OCI-LY1 (cell line): ENCODE data around the gene FBXO34.

Experiments used
- H2AFZ ChIP-seq: fragments of 200-600 bp; sonication (generic), shearing (Covaris generic); 2 replicates; pipeline ENCODE4 v1.6.0; 2014; ENCODE audit warnings: antibody characterized with exemption, mild to moderate bottlenecking, low read length
- H3F3A ChIP-seq: fragments of 200-600 bp; sonication (generic), shearing (Covaris generic); 2 replicates; pipeline ENCODE4 v1.6.0; 2014; ENCODE audit warnings: mild to moderate bottlenecking, antibody characterized with exemption, low read length, moderate library complexity; ENCODE audit not compliant: insufficient read depth
- H3K27ac ChIP-seq: fragments of 200-600 bp; sonication (generic); 2 replicates; pipeline ENCODE4 v1.5.1; 2014; ENCODE audit warnings: low read length, mixed run types, mild to moderate bottlenecking, low read depth; ENCODE audit not compliant: poor library complexity, severe bottlenecking
- H3K27me3 ChIP-seq: fragments of 200-600 bp; sonication (generic); 2 replicates; pipeline ENCODE4 v1.6.0; 2014; ENCODE audit warnings: antibody characterized with exemption, mild to moderate bottlenecking, low read length, moderate library complexity; ENCODE audit not compliant: insufficient read depth
- H3K36me3 ChIP-seq: fragments of 200-600 bp; sonication (generic); 2 replicates; pipeline ENCODE4 v1.6.1; 2014; ENCODE audit warnings: mild to moderate bottlenecking, antibody characterized with exemption, low read length, moderate library complexity, mixed read lengths; ENCODE audit not compliant: insufficient read depth
- H3K4me1 ChIP-seq: fragments of 200-600 bp; sonication (generic); 2 replicates; pipeline ENCODE4 v1.5.1; 2014; ENCODE audit warnings: mild to moderate bottlenecking, low read length, moderate library complexity; ENCODE audit not compliant: insufficient read depth, severe bottlenecking
- H3K4me2 ChIP-seq: fragments of 200-600 bp; sonication (generic), shearing (Covaris generic); 2 replicates; pipeline ENCODE4 v1.6.1; 2014; ENCODE audit warnings: low read length
- H3K4me3 ChIP-seq: fragments of 200-600 bp; sonication (generic); 2 replicates; pipeline ENCODE4 v1.5.1; 2014; ENCODE audit warnings: low read length, low read depth, mild to moderate bottlenecking, mixed read lengths; ENCODE audit not compliant: poor library complexity, severe bottlenecking
- H3K79me2 ChIP-seq: fragments of 200-600 bp; shearing (Covaris generic); 2 replicates; pipeline ENCODE4 v1.6.1; 2016; ENCODE audit warnings: mixed run types, low read length, mixed read lengths; ENCODE audit not compliant: insufficient read depth
- H3K9ac ChIP-seq: fragments of 200-600 bp; sonication (generic), shearing (Covaris generic); 2 replicates; pipeline ENCODE4 v1.6.1; 2014; ENCODE audit warnings: mild to moderate bottlenecking, low read length, mixed read lengths
- H3K9me2 ChIP-seq: fragments of 200-600 bp; sonication (generic), shearing (Covaris generic); 2 replicates; pipeline ENCODE4 v1.6.1; 2014; ENCODE audit warnings: low read depth, mild to moderate bottlenecking, low read length, mixed read lengths
- H3K9me3 ChIP-seq: fragments of 200-600 bp; shearing (Covaris generic); 2 replicates; pipeline ENCODE4 v1.6.1; 2014; ENCODE audit warnings: low read length, mixed read lengths
- H4K20me1 ChIP-seq: fragments of 200-600 bp; sonication (generic), shearing (Covaris generic); 2 replicates; pipeline ENCODE4 v1.6.0; 2016; ENCODE audit warnings: mild to moderate bottlenecking, low read length; ENCODE audit not compliant: insufficient read depth
- EZH2 ChIP-seq: fragments of 200-600 bp; sonication (generic), shearing (Covaris generic); IDR thresholded peaks from 2 replicates; pipeline ENCODE4 v1.8.0; 2017; ENCODE audit warnings: borderline replicate concordance, mixed run types, mild to moderate bottlenecking, antibody characterized with exemption, low read length, moderate library complexity, mixed read lengths
- TF ChIP-seq, protein P1 (sequence below): fragments of 200-600 bp; sonication (generic), shearing (Covaris generic); IDR thresholded peaks from 2 replicates; pipeline ENCODE4 v1.5.1; 2017; ENCODE audit warnings: mild to moderate bottlenecking, antibody characterized with exemption, low read length, moderate library complexity, mixed read lengths

The FBXO34 gene

DNA sequence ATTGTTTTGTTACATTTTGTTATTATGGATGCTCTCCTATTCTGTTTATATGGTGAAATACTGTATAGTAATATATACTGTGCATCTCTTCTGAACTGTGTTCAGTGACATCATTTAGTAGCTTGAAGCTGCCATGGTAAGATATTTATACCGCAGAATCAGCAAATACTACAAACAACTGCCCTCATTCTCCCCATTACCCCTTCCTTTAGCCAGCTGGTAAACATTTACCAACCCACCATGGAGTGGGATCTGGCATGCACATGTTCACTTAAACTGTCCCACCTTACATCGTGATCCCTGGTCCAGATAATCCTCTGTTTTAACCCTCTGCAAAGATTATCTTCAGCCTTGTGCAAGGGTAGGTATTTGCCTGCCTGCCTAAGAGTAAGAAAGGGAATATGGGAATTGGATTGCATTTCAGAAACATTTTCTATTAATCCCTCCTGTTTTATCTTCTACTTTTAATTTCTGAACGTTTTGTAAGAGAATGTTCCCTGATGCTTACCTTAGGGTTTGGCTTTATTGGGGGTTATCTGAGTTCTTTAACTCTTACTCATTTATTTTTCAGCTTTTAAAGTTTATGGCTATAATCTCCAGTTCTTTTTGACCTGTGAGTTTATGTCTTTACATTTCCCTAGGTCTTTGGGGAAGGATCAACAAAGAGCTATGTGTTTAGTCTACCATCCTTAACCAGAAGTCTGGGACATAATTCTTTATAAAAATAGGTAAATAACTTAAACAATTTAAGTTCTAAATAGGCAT lies 46.5 kb downstream of the FBXO34 start:
- no peaks in the 10 kb centered on the region for H3F3A ChIP-seq
- no peak for TF ChIP-seq EZH2
- TF ChIP-seq, protein P1, sequence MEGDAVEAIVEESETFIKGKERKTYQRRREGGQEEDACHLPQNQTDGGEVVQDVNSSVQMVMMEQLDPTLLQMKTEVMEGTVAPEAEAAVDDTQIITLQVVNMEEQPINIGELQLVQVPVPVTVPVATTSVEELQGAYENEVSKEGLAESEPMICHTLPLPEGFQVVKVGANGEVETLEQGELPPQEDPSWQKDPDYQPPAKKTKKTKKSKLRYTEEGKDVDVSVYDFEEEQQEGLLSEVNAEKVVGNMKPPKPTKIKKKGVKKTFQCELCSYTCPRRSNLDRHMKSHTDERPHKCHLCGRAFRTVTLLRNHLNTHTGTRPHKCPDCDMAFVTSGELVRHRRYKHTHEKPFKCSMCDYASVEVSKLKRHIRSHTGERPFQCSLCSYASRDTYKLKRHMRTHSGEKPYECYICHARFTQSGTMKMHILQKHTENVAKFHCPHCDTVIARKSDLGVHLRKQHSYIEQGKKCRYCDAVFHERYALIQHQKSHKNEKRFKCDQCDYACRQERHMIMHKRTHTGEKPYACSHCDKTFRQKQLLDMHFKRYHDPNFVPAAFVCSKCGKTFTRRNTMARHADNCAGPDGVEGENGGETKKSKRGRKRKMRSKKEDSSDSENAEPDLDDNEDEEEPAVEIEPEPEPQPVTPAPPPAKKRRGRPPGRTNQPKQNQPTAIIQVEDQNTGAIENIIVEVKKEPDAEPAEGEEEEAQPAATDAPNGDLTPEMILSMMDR, result no peak
- H3K9ac ChIP-seq, result no peak overlapping the region
- no peaks in the 10 kb centered on the region for H4K20me1 ChIP-seq
- H3K9me2 ChIP-seq, result no peaks in the 10 kb centered on the region
- H3K27me3 ChIP-seq, result no peaks in the 10 kb centered on the region
- no peak overlapping the region for H2AFZ ChIP-seq
- H3K27ac ChIP-seq, result no peak overlapping the region
- H3K4me2 ChIP-seq, result no peak overlapping the region
- no peaks in the 10 kb centered on the region for H3K4me1 ChIP-seq
- H3K36me3 ChIP-seq, result peaks cover 46% of the 10 kb centered on the region
- H3K4me3 ChIP-seq, result no peak overlapping the region
- H3K9me3 ChIP-seq, result peaks cover 16% of the 10 kb centered on the region
- H3K79me2 ChIP-seq, result no peaks in the 10 kb centered on the region

DNA sequence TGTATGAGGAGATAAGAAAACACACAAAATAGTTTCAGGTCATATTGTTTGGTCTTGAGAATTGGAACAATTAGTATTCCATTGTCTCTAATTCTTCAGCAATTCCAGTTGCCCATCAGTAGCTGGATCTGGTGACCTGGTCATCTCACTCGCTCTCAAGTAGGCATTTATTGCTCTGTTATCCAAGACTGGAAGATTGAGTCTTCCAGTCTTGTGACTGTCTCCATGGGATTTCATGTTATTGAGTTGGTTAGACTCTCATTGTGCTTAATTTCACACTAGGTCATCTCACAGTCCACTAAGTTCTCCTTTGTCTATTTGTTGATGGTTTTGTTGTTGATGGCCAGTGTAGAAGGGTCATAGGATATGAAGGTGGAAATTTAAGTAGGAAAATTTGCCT lies 47.5 kb downstream of the FBXO34 start:
- Histone ChIP-seq H3K9me2 (no peaks in the 10 kb centered on the region), H3K4me1 (no peaks in the 10 kb centered on the region), H3K4me3 (no peak overlapping the region), H3K79me2 (no peaks in the 10 kb centered on the region), H2AFZ (no peak overlapping the region), H3K4me2 (no peak overlapping the region), H4K20me1 (no peaks in the 10 kb centered on the region), H3F3A (no peaks in the 10 kb centered on the region), H3K36me3 (peaks cover 39% of the 10 kb centered on the region), H3K27me3 (no peaks in the 10 kb centered on the region), H3K9ac (no peak overlapping the region), H3K9me3 (peaks cover 10% of the 10 kb centered on the region), H3K27ac (no peak overlapping the region)
- TF ChIP-seq, protein P1, result no peak
- no peak for TF ChIP-seq EZH2

DNA sequence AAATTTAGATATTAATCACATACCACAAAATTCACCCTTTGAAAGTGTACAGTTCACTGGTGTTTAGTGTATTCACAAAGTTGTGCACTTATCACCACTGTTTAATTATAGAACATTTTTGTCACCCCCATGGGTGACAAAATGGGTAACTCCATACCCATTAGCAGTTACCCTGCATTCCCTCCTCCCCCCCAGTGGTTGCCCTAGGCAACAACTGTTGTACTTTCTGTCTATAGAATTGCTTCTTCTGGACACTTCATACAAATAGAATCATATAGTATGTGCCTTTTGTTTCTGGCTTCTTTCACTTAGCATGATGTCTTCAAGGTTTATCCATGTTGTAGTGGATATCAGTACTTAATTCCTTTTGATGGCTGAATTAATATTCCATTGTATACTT lies 52.7 kb downstream of the FBXO34 start:
- H3K4me1 ChIP-seq, result peaks cover 20% of the 10 kb centered on the region
- H4K20me1 ChIP-seq, result no peaks in the 10 kb centered on the region

More for the DNA sequence above, 52.7 kb downstream of the FBXO34 start:
- no peak overlapping the region for H3K9ac ChIP-seq
- peaks cover 10% of the 10 kb centered on the region; the same call in 1 of the 2 replicates for H3K79me2 ChIP-seq
- no peak for TF ChIP-seq EZH2
- TF ChIP-seq, protein P1, result no peak
- H3K9me3 ChIP-seq, result no peaks in the 10 kb centered on the region; the same call in 1 of the 2 replicates
- H3K27ac ChIP-seq, result no peak overlapping the region
- H3K27me3 ChIP-seq, result no peaks in the 10 kb centered on the region
- H3K9me2 ChIP-seq, result no peaks in the 10 kb centered on the region
- no peak overlapping the region for H2AFZ ChIP-seq
- H3K36me3 ChIP-seq, result peaks cover 15% of the 10 kb centered on the region
- no peak overlapping the region for H3K4me3 ChIP-seq
- peaks cover 3% of the 10 kb centered on the region; the same call in 1 of the 2 replicates for H3F3A ChIP-seq
- H3K4me2 ChIP-seq, result no peak overlapping the region
